ENCODE results near the gene SGSM1.

SGSM1 gene

GRCh38 chr22:24953384-24954113, 147.5 kb downstream of the SGSM1 start:
- no peak for DNase-seq

GRCh38 chr22:24954114-24954463, 148.1 kb downstream of the SGSM1 start:
- no peak for DNase-seq

- no peak for DNase-seq
Measured at GRCh38 chr22:24954856-24955255, 148.8 kb downstream of the SGSM1 start.

- DNase-seq: no peak
Measured at GRCh38 chr22:24957043-24957442, 151.0 kb downstream of the SGSM1 start.

- DNase-seq: no peak
Measured at GRCh38 chr22:24961217-24961844, 155.3 kb downstream of the SGSM1 start.

- no peak for DNase-seq
Measured at GRCh38 chr22:24962094-24962493, 156.1 kb downstream of the SGSM1 start.

GRCh38 chr22:24962835-24963234, 156.8 kb downstream of the SGSM1 start:
- no peak for DNase-seq

GRCh38 chr22:24964441-24964840, 158.4 kb downstream of the SGSM1 start:
- DNase-seq: no peak

GRCh38 chr22:24965822-24966626, 160.0 kb downstream of the SGSM1 start:
- DNase-seq: no peak

GRCh38 chr22:24968066-24968561, 162.1 kb downstream of the SGSM1 start:
- no peak for DNase-seq

GRCh38 chr22:24969560-24970301, 163.7 kb downstream of the SGSM1 start:
- no peak for DNase-seq

GRCh38 chr22:24972369-24972768, 166.4 kb downstream of the SGSM1 start:
- no peak for DNase-seq

- no peak for DNase-seq
Measured at GRCh38 chr22:24973872-24974271, 167.9 kb downstream of the SGSM1 start.

GRCh38 chr22:24975125-24975640, 169.2 kb downstream of the SGSM1 start:
- DNase-seq: no peak

GRCh38 chr22:24975813-24976341, 169.9 kb downstream of the SGSM1 start:
- no peak for DNase-seq

GRCh38 chr22:24976442-24977218, 170.6 kb downstream of the SGSM1 start:
- no peak for DNase-seq
